DMS153 treated with DMSO at 0.1 percent for 48 hours (cell line): ENCODE data around the gene CSK.

Source experiments
- DNase-seq: peaks from one replicate; lab custom pipeline; 2025; ENCODE audit not compliant: unreplicated experiment; lab: John Stamatoyannopoulos, UW

CSK gene

DNA sequence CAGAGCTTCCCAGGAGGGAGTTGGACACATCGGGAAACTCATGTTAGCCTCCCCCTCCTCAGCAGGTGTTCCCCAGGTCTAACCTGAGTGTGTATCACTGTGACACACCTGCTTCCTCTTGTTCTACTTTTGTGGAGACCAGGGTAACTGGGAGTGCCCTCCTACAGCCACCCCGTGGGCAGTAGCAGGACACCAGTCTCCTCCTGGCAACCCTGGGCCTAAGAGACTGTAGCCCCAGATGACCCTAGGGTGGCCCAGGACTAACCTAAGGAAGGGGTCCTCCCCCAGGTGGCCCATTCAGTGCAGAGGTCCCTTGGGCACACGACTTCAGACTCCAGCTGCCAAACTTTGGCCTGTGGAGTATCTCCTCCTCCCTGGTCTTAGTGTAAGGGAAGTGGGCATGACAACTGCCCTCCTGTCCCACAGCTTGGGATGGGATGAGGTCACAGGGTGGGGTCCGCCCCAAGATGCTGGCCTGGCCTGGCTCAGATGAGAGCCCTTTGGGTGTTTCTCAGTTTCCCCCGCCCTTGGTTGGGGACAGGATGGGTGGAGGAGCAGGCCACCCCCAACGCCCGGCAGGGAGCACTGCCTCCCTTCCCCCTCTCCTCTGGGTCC is 4.8 kb downstream of the CSK start:
- DNase-seq, result no peak

DNA sequence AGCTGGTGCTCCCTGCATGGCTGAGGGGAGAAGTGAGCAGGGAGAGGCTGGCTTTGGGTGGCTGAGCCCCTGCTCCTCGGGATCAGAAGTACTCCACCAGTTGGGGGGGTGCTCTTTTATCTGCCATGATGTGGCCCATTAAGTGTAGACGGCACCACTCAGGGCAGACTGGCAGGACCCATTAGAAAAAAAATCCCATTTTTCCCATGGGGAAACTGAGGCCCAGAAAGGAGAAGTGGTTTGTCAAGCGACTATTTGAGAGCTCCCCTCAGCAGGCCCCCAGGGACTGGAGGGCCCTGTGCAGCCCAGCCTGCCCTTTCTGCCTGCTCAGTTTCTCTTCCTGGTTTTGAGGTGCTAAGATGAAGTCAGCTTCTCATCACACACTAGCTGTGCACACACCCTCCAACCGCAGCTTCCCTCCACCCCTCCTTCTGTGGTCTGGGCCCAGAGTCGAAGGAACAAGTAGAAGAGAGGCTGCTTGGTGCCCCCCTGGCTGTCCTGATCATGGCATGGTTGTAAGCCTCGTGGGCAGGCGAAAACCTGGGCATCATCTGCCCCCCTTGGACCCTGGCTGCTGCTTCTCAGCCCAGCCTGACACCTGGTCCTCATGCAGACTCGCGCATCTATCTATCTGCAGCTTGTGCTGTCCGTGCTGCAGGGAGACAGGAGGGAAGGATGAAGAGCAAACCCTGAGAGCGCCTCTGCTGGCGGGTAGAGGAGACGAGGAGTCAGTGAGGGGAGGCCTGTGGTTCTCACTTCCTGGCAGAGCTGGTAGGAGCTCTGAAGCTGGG is 5.6 kb downstream of the CSK start:
- no peak for DNase-seq

DNA sequence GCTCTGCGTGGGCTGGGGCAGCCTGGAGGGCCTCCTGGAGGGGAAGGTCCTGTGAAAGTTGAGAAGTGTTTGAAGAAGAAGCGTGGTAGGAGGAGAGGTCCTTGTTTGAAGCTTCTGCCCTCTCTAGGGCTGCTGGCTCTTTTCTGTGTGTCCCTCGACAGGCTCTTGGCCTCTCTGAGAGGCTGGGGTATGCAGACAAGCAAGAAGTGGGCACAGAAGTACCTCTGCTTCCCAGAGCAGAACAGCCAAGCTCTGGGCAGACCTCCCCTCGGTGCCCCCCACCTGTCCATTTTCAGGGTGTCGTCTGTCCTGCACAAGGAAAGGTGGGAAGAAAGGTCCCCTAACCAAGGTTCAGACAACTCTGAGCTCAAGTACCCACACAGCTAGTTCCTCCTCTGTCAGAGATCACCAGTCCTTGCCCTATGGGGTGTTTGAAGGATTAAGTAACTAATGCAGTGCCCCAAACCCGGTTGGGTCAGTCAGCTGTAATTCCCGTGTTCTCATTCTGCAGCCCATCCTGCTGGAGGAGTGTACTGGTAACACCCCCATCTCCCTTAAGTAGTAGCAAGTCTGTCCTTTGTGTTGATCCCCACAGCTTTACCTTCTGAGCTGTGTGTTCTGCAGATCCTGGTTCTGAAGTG is 6.3 kb downstream of the CSK start:
- no peak for DNase-seq

DNA sequence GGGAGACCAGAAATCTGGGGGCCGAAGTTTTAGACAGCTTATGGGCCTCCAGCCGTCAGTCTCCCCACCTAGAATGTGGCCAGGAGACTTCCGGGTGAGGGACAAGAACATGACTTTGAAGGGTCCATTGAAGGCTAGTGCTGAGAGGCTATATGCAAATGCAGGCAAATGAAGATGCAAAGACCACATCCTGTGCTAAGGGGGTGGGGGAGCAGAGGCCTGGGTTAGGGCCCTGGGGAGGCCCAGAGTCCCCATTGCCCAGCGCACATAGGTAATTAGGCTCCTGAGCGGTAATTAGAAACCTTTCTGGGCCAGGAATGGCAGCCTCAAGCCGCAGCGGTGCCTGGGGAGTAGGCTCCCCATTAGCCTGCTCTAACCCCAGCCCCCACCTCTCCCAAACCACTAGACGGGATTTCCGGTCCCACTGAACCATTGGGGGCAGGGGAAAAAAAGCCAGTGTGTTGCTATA is 6.8 kb downstream of the CSK start:
- no peak for DNase-seq

DNA sequence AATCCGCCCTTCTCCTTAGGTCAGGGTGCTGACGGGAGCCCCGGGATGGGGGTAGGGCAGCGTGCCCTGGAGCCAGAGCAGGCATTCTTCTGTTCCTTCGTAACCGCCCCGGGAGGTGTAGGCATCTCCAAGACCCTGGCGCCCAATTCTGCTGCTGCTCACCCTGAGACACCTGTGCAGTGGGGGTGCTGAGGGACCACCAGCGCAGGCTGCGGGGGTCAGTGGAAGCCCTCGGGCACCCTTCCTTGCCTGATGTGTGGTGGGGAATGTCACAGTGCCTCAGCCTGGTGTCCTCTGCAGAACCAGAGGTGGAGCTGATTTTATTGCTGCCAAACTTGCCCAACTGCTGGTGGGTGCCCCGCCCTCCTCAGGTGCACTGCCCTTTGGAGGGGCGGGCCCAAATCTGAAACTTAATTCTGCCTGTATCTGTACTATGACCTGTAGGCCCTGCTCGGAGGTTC is 7.3 kb downstream of the CSK start:
- DNase-seq, result no peak

DNA sequence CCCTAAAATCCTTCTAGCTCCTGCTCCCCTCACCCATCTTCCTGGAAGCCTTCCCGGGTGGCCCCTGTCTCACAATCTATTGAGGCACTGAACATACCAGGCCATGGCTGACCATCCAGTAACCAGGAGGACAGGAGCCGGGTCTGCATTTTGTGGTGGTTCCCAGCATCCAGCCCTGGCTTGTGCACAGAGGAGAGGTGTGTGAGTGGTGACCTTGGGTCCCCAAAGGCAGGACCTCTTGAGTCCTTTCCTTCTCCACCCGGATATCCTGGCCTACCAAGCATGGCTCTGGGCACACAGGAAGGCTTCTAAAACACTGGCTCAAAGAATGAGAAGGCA is 7.8 kb downstream of the CSK start:
- DNase-seq, result no peak

DNA sequence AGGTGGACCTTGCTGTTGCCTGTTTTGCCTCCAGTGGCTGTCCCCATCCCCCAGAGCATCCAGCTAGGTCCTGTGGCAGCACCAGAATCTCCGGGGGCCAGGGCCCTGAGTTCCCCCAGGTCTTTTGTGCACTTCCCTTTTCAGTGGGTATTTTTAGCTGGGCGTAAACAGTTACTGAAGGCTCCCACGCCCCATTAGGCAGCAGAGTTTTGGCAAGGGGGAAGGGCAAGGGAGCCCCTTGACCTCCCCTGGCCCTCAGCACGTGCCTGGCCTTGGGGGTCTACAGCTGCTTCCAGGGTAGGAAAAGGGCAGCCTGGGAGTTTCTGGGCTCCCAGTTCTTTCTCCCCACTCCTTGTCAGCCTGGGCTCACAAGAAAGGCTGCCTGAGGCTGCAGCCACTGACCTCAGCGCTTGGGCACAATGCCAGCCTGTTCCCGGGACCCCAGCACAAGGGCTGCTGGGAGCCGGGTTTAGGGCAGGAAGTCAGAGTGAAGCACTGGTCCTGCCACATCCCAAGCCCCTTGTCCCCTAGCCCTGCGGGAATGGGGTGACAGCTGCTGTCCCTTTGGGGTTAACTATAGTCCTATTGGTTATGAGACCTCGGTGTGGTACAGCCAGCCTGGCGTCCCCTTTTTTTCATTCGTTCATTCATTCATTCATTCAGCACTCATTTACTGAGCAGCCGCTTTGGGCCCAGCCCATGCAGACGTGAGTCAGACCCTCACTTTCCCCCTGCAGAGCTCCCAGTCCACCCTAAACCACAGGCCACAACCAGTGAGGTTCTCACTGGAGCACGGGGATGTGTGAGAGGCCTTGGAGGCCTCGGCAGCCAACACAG is 8.4 kb downstream of the CSK start:
- no peak for DNase-seq

DNA sequence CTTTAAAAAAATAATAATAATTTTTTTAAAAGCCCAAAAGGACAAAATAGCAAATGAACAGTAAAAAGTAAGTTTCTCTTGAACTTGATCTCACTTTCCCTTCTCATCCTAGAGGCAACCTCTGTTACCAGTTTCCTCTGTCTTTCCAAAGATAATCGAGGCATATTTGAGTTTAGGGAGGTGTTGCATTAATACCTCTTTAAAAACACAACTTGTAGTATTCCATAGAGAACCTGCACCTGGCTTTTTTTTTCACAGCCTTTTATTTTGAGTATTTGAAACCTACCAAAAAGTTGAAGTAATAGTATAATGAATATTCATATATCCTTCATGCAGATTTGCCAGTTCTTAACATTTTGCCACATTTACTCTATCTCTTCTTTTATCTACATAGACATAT is 9.1 kb downstream of the CSK start:
- no peak for DNase-seq

DNA sequence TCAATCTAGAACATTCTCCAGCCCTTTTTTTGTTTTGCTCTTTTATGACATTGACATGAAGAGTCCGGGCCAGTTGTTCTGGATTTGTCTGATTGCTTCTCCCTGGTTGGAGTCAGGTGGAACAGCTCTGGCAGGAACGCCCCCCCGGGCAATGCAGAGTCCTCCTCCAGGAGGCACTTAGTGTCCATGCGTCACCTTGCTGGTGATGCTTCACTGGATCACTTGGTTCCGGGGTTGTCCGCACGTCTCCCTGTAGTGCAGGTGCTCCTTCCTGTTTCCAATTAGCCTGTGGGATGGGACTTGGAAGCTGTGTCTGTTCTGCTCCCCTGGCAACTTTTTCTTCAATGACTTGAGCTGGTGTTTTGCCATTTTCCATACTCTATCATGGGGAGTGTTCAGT is 9.8 kb downstream of the CSK start:
- DNase-seq, result no peak

DNA sequence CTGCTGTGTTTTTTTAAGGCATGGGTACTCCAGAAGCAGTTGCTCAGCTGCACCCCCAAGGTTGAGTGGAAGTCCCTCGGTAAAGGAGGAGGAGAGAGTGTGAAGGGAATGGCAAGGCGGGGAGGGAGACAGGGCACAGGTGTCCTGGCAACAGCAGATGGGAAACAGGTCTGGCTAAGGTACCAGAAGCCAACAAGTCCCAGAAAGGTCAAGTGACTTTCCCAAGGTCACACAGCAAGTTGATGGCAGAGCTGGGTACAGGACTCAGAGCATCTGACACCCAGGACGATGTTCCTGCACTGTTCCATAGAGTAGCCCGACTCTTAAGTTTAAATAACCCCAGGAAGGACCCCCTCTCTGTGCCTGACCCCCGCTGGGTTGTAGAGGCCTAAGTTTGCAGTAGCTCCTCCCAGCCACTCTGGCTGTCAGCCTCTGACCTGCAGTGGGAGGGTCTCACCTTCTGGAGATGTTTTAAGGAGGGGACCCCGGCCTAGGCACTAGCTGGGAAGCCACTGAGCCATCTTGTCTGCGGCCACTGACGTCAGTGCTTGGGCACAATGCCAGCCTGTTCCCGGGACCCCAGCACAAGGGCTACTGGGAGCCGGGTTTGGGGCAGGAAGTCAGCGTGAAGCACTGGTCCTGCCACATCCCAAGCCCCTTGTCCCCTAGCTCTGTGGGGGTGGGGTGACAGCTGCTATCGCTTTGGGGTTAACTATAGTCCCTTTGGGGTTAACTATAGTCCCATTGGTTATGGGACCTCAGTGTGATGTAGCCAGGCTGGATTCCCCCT is 10.5 kb downstream of the CSK start:
- no peak for DNase-seq

DNA sequence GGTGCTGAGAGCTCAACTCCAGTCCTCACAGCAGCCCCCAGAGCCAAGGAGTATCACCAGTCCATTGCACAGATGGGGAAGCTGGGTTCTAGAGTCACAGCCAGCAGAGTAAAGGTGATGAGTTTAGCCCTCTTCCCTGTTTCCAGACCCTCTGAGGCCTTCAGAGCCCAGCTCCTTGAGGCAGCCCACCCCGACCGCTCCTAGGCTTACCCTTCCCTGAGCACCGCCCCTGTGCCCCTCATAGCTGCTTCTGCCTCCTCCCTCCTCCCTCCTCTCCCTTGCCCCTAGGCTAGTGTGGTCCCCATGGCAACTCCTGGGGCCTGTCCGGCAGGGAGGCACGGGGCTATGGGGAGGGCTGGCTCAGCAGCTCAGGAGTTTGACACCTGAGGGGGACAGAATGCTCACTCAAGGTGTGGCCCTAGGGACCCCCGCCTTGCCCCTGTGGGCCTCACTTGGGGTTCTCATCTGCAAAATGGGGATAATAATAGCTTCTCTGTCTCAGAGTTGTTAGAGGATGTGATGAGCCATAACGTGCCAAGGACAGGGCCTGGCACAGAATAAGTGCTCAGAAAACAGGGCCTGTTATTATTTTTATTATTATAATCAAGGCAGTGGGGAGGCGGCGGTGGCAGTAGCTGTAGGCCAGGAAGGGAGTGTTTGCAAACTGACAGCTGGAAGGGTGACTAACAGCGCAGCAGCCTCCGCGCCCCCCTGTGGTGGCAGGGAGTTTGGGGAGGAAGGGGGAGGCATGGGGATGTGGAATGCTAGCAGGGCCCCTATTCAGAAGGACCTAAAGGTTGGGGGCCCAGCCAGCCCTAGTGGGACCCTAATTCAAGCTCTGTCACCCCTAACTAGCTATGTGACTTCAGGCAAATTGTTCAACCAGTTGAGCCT is 11.5 kb downstream of the CSK start:
- no peak for DNase-seq

DNA sequence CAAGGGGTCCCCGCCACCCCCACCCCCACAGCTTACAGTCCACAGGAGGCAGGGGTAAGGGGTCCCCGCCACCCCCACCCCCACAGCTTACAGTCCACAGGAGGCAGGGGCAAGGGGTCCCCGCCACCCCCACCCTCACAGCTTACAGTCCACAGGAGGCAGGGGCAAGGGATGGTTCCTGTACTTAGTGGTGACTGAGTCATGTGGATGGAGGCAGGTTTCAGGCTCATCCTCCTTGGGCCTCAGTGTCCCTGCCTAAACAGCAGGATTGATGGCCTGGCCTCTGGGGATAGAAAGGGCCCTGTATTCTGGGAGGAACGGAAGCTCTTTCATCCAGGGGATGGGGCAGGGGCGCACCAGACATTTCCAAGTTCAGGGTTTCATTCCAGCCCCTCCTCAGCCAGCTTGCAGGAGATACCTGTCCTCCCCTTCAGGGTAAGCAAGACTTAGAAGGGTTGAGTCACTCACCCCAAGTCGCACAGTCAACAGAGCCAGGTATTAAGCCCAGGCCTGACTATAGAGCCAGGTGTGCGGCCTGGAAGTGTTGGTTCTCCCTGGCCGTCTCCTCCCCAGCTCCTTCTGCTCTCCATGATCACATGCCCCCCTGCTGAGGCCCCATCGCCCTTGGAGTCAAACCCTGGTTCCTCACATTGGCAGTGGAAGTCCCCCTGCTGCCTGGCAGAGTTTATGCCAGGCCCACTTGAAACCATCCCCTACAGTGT is 12.5 kb downstream of the CSK start:
- DNase-seq, result no peak

DNA sequence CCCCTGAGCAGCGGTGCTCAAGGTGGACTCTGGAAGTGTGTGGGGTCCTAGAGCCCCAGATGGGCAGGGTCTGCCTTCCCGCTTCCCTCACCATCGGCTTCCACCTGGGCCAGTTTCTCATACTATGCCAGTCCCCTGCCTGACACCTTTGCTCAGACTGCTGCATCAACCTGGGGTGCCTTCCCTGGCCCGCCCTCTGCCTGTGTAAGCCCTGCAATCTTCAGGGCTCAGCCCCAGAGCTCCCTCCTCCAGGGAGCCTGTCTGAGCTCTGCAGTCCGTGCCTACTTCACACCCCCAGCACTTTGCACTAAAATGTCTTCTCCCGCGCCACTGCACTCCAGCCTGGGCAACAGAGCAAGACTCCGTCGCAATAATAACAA is 13.1 kb downstream of the CSK start:
- no peak for DNase-seq

DNA sequence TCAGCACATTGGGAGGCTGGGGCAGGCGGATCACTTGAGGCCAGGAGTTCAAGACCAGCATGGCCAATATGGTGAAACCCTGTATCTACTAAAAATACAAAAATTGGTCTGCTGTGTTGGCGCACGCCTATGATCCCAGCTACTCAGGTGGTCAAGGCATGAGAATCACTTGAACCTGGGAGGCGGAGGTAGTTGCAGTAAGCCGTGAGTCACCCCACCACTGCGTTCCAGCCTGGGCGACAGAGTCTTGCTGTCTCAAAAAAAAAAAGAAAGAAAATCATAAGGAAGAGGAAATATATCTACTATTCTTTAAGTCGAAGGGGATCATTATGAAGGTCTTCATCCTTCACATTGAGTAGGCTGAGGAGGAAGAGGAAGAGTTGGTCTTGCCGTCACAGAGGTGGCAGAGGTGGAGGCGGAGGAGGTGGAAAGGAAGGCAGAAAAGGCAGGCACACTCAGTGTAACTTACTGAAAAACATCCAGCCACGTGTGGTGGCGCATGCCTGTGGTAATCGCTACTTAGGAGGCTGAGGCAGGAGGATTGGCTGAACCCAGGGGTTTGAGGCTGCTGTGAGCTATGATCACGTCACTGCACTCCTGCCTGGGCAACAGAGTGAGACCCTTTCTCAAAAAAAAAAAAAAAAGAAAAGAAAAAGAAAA is 14.2 kb downstream of the CSK start:
- DNase-seq, result no peak

DNA sequence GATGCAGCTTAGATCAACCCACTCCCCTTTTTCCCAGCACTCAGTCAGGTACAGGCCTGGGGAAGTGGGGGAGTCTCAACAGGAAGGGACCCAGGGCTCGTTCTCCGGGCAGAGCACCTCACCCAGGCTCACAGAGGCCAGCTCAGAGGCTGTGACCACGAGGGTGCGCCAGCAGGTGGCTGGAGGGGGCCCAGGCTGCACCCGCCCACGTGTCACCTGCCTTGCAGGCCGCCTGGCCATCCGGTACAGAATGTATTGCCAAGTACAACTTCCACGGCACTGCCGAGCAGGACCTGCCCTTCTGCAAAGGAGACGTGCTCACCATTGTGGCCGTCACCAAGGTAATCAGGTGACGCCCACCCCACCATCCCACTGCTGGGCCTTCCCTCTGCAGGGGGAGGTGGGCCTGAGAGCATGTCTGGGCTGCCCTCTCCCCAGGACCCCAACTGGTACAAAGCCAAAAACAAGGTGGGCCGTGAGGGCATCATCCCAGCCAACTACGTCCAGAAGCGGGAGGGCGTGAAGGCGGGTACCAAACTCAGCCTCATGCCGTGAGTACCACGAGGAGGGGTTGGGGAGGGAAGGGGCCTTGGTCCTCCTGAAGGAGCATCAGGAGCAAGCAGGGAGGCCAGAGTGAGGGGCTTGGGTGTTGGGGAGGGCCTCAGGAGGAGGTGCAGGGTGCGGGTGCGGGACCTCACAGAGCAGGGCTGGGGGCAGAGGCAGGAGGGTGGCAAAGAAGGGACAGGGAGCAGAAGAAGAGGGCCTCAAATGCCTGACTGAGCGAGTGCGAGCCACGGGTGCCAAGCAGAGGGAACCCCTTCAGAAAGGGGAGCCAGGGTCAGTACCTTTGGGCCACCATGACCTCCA is 16.7 kb downstream of the CSK start:
- no peak for DNase-seq

DNA sequence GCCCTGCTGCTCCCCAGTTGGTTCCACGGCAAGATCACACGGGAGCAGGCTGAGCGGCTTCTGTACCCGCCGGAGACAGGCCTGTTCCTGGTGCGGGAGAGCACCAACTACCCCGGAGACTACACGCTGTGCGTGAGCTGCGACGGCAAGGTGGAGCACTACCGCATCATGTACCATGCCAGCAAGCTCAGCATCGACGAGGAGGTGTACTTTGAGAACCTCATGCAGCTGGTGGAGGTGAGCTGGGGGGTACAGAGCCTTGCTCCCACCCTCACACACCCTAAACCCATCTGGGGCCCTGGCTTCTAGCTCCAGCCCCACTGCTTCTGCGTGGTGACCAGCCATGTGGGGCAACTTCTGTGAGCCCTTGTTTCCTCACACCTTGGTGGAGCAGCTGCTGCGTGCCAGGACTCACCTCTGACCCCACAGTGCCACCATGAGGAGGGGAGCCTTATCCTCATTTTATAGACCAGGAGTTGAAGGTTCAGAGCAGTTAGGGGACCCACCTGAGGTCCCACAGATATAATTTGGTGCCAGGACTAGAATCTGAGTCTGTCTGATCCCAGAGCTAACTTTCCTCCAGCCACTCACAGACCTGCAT is 17.5 kb downstream of the CSK start:
- DNase-seq, result no peak

DNA sequence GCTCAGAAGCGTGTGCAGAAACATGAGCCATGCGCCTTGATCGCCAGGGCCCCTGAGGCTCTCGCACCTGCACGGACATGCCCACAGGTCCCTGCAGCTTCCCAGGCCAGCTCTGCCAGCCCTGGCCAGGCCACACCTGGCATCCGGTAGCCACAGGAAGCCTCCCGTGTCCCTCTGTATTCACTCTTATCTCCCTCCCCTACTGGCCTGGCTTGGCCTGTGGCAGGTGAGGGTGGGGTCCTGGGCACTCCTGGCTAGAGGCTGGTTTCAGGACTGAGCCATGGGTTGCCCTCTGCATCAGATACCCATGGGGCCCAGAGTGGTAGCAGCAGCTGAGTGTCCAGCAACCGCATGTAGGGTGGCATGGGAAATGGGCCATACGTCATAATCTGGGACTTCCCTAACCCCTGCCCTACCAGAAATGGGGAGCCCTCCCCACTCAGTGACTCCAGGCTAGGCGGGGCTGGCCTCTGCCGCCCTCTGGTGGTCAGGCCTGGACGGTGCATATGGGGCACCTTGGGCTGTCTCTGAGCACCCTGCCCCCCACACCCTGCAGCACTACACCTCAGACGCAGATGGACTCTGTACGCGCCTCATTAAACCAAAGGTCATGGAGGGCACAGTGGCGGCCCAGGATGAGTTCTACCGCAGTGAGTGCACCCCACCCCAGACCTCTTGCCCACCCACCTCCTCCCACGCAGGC is 18.1 kb downstream of the CSK start:
- DNase-seq, result peak; percentile 3
